ENCODE results near the gene KAZN. TPM values are rescaled to one million over a fixed set of nuclear protein-coding genes. Genes with fewer than 3 reads are reported as not detected.

KAZN gene
- total and polyA plus RNA-seq, 8 donors = 11.1 to 37.5 (median 30.2) TPM

DNA sequence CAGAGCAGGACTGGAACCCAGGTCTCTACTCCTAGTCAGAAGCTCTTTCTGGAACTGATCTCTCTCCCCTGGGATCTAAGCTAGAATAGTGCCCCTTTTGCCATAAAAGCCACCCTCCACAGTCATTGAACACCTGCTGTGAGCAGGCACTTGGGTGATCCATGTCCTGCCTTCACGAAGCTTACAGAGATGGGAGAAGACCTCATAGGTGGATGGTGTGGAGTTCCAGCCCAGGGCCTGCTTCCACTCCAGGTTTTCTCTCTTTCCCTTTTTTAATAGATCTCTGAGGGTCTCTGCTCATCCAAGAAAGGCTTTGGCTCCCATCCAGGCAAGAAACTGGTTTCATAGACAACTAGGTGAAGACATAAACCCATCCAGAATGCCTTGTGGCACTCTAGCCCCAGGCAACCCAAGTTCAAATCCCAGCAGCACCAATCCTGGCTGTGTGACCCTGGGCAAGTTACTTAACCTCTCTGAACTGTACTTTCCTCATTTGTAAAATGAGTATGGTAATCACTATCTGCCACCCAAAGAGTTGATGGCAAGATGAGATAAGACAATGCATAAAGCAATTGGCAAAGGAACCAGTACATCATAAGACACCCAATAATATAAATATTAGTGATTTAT is 508.7 kb downstream of the KAZN start:
- DNase-seq = no peak
- Histone ChIP-seq H3K4me1 (no peaks in the 10 kb centered on the region), H3K27ac (no peak overlapping the region), H3K4me3 (no peak overlapping the region), H3K9me3 (peaks cover 0 to 7% of the 10 kb centered on the region in 2 donors), H3K36me3 (no peaks in the 10 kb centered on the region), H3K27me3 (no peaks in the 10 kb centered on the region)
- TF ChIP-seq, protein P1, sequence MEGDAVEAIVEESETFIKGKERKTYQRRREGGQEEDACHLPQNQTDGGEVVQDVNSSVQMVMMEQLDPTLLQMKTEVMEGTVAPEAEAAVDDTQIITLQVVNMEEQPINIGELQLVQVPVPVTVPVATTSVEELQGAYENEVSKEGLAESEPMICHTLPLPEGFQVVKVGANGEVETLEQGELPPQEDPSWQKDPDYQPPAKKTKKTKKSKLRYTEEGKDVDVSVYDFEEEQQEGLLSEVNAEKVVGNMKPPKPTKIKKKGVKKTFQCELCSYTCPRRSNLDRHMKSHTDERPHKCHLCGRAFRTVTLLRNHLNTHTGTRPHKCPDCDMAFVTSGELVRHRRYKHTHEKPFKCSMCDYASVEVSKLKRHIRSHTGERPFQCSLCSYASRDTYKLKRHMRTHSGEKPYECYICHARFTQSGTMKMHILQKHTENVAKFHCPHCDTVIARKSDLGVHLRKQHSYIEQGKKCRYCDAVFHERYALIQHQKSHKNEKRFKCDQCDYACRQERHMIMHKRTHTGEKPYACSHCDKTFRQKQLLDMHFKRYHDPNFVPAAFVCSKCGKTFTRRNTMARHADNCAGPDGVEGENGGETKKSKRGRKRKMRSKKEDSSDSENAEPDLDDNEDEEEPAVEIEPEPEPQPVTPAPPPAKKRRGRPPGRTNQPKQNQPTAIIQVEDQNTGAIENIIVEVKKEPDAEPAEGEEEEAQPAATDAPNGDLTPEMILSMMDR (IDR thresholded peaks at IDR 0.05) = no peak
- intact Hi-C loops (cut with DNase I) = no loop called here
- no peak for ATAC-seq

DNA sequence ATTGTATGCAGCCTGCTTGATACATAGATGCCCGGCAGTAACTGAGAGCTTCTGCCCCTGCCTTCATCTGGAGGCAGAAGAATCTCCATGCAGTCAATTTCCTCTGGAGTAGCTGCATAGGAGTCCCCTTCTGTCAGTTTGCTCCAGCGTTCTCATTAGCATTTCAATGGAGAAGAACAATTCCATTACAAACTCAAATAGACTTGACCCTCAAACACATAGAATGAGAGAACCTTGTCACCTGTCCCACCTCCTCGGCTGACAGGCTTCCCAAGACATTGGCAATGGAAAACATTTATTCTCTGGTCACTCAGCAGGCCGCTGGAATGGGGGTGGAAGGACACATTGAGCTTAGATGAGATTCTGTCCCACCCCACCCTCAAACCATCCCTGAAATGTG is 509.4 kb downstream of the KAZN start:
- TF ChIP-seq, protein P1 (IDR thresholded peaks at IDR 0.05) = no peak
- no peak overlapping the region for H3K4me3 ChIP-seq
- no peak overlapping the region for H3K27ac ChIP-seq
- H3K36me3 ChIP-seq = no peaks in the 10 kb centered on the region
- H3K9me3 ChIP-seq = peaks cover 0 to 7% of the 10 kb centered on the region in 2 donors
- H3K27me3 ChIP-seq = no peaks in the 10 kb centered on the region
- intact Hi-C loops (cut with DNase I) = no loop called here
- DNase-seq (no peak), ATAC-seq (no peak)
- H3K4me1 ChIP-seq = no peaks in the 10 kb centered on the region

DNA sequence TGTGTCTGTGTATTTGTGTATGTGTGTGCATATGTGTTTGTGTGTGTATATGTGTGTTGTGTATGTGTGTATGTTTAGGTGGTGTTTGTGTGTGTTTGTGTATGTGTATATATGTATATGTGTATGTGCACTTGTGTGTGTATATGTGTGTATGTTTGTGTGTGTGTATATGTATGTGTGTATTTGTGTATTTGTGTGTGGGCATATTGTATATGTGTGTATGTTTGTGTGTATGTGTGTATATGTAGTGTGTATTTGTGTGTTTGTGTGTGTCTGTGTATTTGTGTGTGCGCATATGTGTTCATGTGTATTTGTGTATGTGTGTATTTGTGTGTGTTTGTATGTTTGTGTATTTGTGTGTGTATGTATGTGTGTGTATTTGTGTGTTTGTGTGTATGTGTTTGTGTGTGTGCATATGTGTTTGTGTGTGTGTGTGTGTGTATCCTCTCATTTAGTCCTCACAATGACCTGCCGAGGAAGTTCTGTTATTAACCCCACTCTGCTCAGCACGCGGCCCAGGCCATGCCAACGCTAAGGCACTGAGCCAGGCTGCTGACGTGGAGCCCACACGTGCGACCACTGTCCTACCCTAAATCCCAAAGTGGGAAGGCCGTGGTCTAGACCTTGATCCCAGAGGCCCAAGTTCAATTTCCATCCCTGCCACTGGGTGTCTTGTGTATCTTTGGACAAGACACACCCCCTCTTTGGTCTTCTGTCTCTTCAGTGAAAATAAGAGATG is 511.8 kb downstream of the KAZN start:
- intact Hi-C loops (cut with DNase I) = no loop called here

DNA sequence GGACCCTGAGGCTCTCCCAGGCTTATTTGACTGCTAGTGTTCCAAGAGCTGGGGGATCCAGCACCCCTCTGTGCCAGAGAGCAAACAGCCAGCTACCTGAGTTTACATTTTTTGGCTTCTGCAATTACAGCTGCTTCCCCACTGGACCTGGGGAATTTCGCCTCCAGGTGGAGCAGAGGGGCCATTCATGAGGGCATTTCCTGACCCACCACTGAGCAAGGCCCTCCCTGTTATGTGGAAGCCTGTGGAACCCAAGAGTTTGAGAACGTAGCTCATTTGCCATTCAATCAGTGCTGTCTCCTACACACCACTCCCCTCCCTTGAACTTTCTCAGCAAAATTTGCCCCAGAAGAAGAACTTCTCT is 512.4 kb downstream of the KAZN start:
- Histone ChIP-seq H3K36me3 (peaks cover 0 to 3% of the 10 kb centered on the region in 2 donors), H3K27ac (no peak overlapping the region), H3K9me3 (no peaks in the 10 kb centered on the region), H3K27me3 (no peaks in the 10 kb centered on the region), H3K4me3 (no peak overlapping the region), H3K4me1 (no peaks in the 10 kb centered on the region)
- ATAC-seq (no peak), DNase-seq (no peak)
- TF ChIP-seq, protein P1 (IDR thresholded peaks at IDR 0.05) = no peak
- intact Hi-C loops (cut with DNase I) = no loop called here

More for the DNA sequence above, 511.8 kb downstream of the KAZN start:
- no peak overlapping the region for H3K4me3 ChIP-seq
- peaks cover 0 to 2% of the 10 kb centered on the region in 2 donors for H3K36me3 ChIP-seq
- ATAC-seq (no peak), DNase-seq (no peak)
- H3K27me3 ChIP-seq = no peaks in the 10 kb centered on the region
- H3K9me3 ChIP-seq = no peaks in the 10 kb centered on the region
- TF ChIP-seq, protein P1 (IDR thresholded peaks at IDR 0.05) = no peak
- H3K27ac ChIP-seq = no peak overlapping the region
- no peaks in the 10 kb centered on the region for H3K4me1 ChIP-seq

DNA sequence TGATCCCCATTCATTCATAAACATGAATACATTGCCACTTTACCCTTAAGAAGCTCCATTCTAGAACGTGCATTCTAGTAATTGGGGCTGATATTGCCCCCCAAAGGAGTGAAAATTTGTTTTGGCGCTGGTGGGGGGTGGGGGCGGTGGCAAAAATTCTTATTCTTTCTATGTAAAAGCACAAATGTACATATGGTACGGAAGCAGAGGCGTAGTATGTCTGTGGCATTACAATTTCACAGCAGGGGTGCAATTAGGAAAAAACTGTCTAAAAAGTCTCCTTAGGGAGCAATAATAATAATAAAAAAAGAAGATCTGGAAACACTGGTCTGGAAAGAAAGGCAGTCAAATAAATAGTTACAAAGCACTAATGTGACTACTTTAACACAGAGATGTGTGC is 514.7 kb downstream of the KAZN start:
- Histone ChIP-seq H3K27ac (no peak overlapping the region), H3K4me3 (no peak overlapping the region), H3K27me3 (no peaks in the 10 kb centered on the region), H3K36me3 (peaks cover 0 to 3% of the 10 kb centered on the region in 2 donors), H3K9me3 (no peaks in the 10 kb centered on the region), H3K4me1 (no peaks in the 10 kb centered on the region)
- no peak for ATAC-seq
- TF ChIP-seq, protein P1 (IDR thresholded peaks at IDR 0.05) = no peak
- intact Hi-C loops (cut with DNase I) = no loop called here
- DNase-seq = no peak

Data from left lung (tissue), 10 donors.